Esophagus squamous epithelium (tissue), 5 donors: ENCODE results near the gene EYS. TPM values are rescaled to one million over a fixed set of nuclear protein-coding genes. Genes with fewer than 3 reads are reported as not detected.

ENCODE experiments used
- DNase-seq: peaks from one replicate; lab custom pipeline; 2025; lab: John Stamatoyannopoulos, UW
- H3K27ac ChIP-seq, 4 donors: fragments of 200-600 bp; sonication (generic); one replicate each; pipeline ENCODE4 v1.5.1; 2016 to 2019; ENCODE audit warnings: mild to moderate bottlenecking in 1 of 4
- H3K27me3 ChIP-seq, 4 donors: fragments of 200-600 bp; sonication (generic); 1 replicate in 3 of 4; 2 replicates in 1 of 4; pipeline versions ENCODE4 v1.5.1 to v1.6.0; 2017 to 2021; ENCODE audit warnings: antibody characterized with exemption in 1 of 4
- H3K36me3 ChIP-seq, 3 donors: fragments of 200-600 bp; sonication (generic); one replicate each; pipeline ENCODE4 v1.5.1; 2016 to 2019
- H3K4me1 ChIP-seq, 3 donors: fragments of 200-600 bp; sonication (generic); one replicate each; pipeline ENCODE4 v1.5.1; 2017 to 2019
- H3K4me3 ChIP-seq, 4 donors: fragments of 200-600 bp; sonication (generic); 1 replicate in 3 of 4; 2 replicates in 1 of 4; pipeline ENCODE4 v1.5.1; 2016 to 2019; ENCODE audit warnings: mild to moderate bottlenecking in 2 of 4, moderate library complexity in 1 of 4
- H3K9me3 ChIP-seq, 3 donors: fragments of 200-600 bp; sonication (generic); one replicate each; pipeline ENCODE4 v1.5.1; 2016 to 2019
- POLR2A ChIP-seq, 4 donors: fragments of 450-650 bp; IDR thresholded peaks; one replicate each; pipeline ENCODE4 v1.6.1; 2017; ENCODE audit warnings: antibody characterized with exemption in 4 of 4, mild to moderate bottlenecking in 4 of 4, moderate library complexity in 3 of 4
- whole genome bisulfite sequencing, 2 donors: methylation state at CpG; one replicate each; pipeline ENCODE4 v1.1.5; 2018; 5-methylcytosine and 5-hydroxymethylcytosine counted together
- intact Hi-C: fragments of 100-400 bp; cut with DNase I; formaldehyde crosslinking; loops from one replicate; pipeline ENCODE4 v1.15.0; 2022
- total RNA-seq, 4 donors: library from RNA; depleted of rRNA; stranded (reverse); fragments of >200 nt; gene quantifications; one replicate each; pipeline ENCODE4 v1.1.0, GENCODE V29; 2016
- TF ChIP-seq, protein P1 (sequence below), 6 experiments: fragments of 450-650 bp in 4 of 6; fragments of 200-600 bp in 2 of 6; sonication (generic) in 2 of 6; IDR thresholded peaks; one replicate each; pipeline ENCODE4 v1.5.1; 2016 to 2019; ENCODE audit warnings: antibody characterized with exemption in 6 of 6, mild to moderate bottlenecking in 4 of 6, moderate library complexity in 4 of 6
- donor health status: DM: yes; HTN: yes; CAD: no.

The EYS gene
- total RNA-seq, 4 donors from 2014 or later = 0.87 TPM; not detected in 3

GRCh38 chr6:65071480-65071879 is 635.5 kb downstream of the EYS start:
- Histone ChIP-seq H3K9me3 (no peaks in the 10 kb centered on the region), H3K27ac (no peak overlapping the region), H3K4me1 (no peaks in the 10 kb centered on the region), H3K36me3 (no peaks in the 10 kb centered on the region), H3K4me3 (no peak overlapping the region), H3K27me3 (no peaks in the 10 kb centered on the region)
- TF ChIP-seq, protein P1, sequence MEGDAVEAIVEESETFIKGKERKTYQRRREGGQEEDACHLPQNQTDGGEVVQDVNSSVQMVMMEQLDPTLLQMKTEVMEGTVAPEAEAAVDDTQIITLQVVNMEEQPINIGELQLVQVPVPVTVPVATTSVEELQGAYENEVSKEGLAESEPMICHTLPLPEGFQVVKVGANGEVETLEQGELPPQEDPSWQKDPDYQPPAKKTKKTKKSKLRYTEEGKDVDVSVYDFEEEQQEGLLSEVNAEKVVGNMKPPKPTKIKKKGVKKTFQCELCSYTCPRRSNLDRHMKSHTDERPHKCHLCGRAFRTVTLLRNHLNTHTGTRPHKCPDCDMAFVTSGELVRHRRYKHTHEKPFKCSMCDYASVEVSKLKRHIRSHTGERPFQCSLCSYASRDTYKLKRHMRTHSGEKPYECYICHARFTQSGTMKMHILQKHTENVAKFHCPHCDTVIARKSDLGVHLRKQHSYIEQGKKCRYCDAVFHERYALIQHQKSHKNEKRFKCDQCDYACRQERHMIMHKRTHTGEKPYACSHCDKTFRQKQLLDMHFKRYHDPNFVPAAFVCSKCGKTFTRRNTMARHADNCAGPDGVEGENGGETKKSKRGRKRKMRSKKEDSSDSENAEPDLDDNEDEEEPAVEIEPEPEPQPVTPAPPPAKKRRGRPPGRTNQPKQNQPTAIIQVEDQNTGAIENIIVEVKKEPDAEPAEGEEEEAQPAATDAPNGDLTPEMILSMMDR (IDR thresholded peaks at IDR 0.05) = no peak
- TF ChIP-seq POLR2A (IDR thresholded peaks at IDR 0.05) = no peak
- no peak for DNase-seq
- intact Hi-C loops = no loop called here
- 61% methylated on average over 2 of the region's 2 CpGs for WGBS, 2 donors

GRCh38 chr6:65064844-65065243 is 642.2 kb downstream of the EYS start:
- Histone ChIP-seq H3K4me1 (no peaks in the 10 kb centered on the region), H3K4me3 (no peak overlapping the region), H3K9me3 (no peaks in the 10 kb centered on the region), H3K27ac (no peak overlapping the region), H3K27me3 (no peaks in the 10 kb centered on the region), H3K36me3 (no peaks in the 10 kb centered on the region)
- intact Hi-C loops = no loop called here
- DNase-seq = no peak
- TF ChIP-seq, protein P1 (IDR thresholded peaks at IDR 0.05) = no peak
- TF ChIP-seq POLR2A (IDR thresholded peaks at IDR 0.05) = no peak
- 25 to 45% methylated on average over 1 of the region's 1 CpG for WGBS, 2 donors

- H3K4me3 ChIP-seq = no peak overlapping the region
- H3K4me1 ChIP-seq = no peaks in the 10 kb centered on the region
- no peak for DNase-seq
- H3K9me3 ChIP-seq = no peaks in the 10 kb centered on the region
- H3K36me3 ChIP-seq = no peaks in the 10 kb centered on the region
- H3K27ac ChIP-seq = no peak overlapping the region
- no peaks in the 10 kb centered on the region for H3K27me3 ChIP-seq
- intact Hi-C loops = no loop called here
- TF ChIP-seq POLR2A (IDR thresholded peaks at IDR 0.05) = no peak
- TF ChIP-seq, protein P1 (IDR thresholded peaks at IDR 0.05) = no peak
These were observed 647.5 kb downstream of the EYS start for GRCh38 chr6:65059568-65059967.

DNA sequence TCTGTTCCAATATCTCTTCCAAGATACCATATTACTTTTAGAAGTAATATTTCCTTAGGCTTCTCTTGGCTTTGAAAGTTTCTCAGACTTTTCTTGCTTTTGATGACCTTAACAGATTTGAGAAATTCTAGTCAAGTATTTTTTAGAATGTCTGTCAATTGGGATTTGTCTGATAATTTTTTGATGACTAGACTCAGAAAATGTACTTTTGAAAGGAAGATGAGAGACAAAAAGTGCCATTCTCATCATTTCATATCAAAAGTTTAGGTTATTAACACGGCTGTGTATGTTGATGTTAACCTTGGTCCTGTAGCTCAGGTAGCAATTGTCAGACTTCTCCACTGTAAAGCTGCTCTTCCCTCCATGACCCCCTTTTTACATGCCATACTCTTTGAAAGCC is 651.5 kb downstream of the EYS start:
- no peak for TF ChIP-seq POLR2A (IDR thresholded peaks at IDR 0.05)
- TF ChIP-seq, protein P1 (IDR thresholded peaks at IDR 0.05) = no peak
- Histone ChIP-seq H3K4me1 (no peaks in the 10 kb centered on the region), H3K27ac (no peak overlapping the region), H3K36me3 (no peaks in the 10 kb centered on the region), H3K4me3 (no peak overlapping the region), H3K9me3 (no peaks in the 10 kb centered on the region), H3K27me3 (no peaks in the 10 kb centered on the region)
- intact Hi-C loops = no loop called here
- 77 to 79% methylated on average over 1 of the region's 1 CpG for WGBS, 2 donors
- DNase-seq = no peak

DNA sequence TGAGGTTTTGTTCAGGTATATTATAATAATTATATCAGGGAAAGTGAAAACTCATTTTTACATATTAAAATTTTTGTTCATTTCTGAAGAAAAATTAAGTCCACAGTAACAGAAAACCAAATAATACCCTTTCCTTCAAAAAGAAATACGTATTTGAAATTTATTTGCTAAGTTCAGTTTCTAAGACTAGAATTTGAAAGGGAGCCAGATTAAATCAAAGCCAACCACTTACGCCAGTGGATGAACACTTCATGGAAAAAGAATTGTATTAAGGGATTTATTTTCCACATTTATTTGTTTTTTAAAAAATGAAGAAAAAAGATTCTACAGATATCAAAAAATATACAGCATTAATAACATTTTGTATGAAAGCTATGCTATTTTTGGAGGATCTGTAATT is 654.4 kb downstream of the EYS start:
- Histone ChIP-seq H3K27ac (no peak overlapping the region), H3K27me3 (no peaks in the 10 kb centered on the region), H3K36me3 (no peaks in the 10 kb centered on the region), H3K4me3 (no peak overlapping the region), H3K9me3 (no peaks in the 10 kb centered on the region), H3K4me1 (no peaks in the 10 kb centered on the region)
- intact Hi-C loops = no loop called here
- 30 to 34% methylated on average over 2 of the region's 2 CpGs for WGBS, 2 donors
- no peak for DNase-seq
- TF ChIP-seq, protein P1 (IDR thresholded peaks at IDR 0.05) = no peak
- no peak for TF ChIP-seq POLR2A (IDR thresholded peaks at IDR 0.05)
